CD4-positive, alpha-beta T cell treated with Interleukin-2 at 100 ng/mL for 4 hours (primary cell): ENCODE data around the gene KIAA1549.
A peak's percentile ranks its signal among the peaks of the same experiment; 100 is the strongest.

Experiments used
- DNase-seq: peaks from one replicate; pipeline ENCODE4 v3.0.0-alpha.2; 2020; ENCODE audit warnings: low spot score

Gene KIAA1549

DNA sequence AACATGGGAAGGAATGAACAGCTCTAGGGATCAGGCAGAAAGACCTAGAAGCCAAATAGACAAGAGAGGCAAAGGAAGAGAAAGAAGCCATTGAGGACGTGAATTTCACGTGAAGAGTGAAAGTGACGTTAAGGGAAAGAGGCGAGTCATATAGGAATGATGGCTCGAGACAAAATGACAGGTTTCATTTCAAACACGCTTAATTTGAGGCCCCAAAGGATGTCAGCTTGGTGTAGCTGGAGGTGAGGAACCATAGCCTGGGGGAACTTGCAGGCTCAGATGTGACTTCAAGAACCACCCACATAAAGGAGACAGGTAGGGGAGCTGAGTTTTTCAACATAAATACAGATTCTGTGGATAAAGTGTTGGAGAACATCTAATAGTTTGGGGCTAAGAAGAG lies 98.9 kb downstream of the KIAA1549 start:
- DNase-seq = no peak

DNA sequence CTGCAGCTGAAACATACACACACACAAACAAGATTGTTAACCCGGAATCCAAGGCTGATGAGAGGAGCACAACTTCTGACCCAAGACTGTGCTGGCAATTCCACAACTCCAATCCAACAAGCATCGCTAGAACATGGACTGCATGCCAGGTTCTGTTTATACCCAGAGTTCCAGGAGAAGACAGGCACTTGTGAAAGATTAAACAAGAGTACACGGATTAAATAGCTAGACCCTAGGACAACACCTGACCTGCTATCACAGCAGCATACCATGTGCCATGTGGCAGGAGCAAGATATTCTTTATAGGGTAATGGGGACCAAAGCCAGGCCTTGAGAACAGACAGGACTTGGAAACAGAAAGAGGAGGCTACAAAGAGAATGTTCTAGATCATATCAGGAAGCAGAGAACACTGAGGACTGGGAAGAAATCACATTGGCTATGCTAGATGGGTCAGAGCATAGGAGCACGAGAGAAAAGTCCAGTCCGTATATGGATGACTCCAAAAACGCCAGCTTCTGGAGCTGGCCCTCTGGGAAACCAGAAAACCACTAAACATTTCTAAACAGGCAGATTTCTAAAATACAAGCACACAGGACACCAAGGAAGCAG lies 99.5 kb downstream of the KIAA1549 start:
- no peak for DNase-seq

DNA sequence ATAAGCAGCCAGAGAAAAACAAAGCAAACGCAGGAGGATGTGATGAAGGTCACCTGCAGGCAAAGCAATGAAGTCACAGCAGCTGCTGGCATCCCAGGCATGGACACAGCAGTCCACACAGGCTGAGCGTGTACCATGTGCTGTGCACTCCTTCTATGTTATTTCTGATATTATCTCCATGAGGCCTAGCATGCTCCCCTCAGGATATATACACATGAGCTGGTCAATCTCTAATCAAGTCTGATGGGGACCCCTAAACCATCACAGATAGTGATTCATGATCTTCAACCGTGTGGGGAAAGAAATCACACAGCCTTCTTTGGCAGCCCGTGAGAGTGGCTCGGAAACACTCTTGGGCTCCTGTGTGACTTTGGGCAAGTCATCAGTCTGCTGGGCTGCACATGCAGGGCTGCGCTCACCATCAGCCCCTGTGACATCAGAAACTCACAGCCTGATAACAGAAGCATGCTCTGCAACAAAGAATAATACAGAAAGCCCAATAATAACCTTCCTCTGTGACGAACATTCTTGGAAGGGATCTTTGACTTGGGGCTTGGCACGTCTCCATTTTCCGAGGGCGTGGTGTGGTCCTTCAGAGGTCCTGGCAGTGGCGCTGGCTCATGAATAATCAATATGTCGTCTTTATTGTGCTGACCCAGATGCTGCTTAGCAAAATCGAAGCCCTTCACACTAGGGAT lies 100.2 kb downstream of the KIAA1549 start:
- DNase-seq = no peak

DNA sequence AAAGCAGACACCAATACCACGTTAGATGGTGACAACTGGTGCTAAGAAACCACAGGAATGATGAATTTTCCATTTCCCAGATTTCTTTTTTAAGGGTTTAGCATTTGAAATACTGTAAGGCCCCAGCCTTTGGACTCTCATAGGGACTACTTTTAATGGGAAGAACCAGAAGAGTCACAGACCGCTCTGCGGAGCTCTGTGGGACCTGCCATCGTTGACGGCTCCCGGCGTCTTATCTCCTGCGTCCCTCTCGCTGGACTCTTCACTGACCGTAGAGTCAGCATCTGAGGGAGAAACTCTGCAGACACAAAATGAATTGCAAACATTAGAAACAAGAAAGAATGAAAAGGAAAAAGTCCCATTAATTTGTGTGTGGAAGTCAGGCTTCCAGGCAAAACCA lies 101.8 kb downstream of the KIAA1549 start:
- no peak for DNase-seq

DNA sequence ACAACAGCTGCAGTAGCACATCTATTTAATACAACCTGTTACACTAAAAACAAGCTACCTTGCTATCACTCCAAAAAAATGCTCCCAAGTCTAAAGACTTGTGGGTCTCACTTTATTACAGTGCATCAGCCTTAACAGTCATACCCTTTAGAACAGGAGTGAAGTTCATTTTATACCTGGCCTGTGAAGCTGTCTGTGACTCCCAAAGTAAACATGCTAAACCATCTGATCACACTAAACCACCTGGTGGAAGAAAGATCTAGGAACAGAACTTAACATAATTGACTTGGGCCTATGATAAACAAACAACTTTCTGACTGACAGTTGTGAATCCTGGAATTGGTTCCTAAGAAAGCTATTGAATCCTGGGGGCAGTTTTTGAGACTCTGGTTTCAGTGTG lies 102.3 kb downstream of the KIAA1549 start:
- no peak for DNase-seq

DNA sequence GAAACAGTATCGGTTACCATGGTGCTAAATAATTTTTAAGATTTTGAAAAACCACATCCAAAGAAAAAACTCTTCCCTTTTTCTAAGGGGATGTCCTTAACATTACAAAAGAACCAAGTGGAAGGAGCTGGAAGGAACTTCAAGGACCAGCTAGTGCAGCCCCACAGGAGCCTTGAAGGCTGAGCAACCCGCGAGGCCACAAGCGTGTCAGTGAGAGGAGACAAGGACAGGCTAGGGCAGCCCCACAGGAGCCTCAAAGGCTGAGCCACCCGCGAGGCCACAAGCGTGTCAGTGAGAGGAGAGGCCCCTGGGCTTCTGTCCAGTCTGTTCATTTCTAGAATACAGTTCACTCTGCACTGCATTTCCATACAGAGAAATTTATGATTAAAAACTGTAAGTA lies 103.1 kb downstream of the KIAA1549 start:
- DNase-seq = no peak

DNA sequence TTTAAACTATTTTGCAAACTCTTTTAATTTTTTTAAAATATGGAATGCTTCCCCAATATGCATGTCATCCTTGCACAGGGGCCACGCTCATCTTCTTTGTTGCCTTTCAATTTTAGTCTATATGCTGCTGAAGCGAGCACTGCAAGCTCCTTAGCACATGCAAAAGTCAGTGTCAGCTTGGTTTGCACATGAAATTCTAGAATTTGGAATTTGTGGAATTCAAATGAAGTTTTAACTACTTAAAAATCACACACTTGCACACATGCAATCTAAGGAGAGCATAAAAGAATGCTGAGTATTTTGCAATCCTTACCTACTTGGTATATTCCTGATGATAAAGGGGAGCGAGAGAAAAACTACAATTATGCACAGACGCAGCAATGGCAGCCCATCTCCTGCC lies 104.9 kb downstream of the KIAA1549 start:
- no peak for DNase-seq

DNA sequence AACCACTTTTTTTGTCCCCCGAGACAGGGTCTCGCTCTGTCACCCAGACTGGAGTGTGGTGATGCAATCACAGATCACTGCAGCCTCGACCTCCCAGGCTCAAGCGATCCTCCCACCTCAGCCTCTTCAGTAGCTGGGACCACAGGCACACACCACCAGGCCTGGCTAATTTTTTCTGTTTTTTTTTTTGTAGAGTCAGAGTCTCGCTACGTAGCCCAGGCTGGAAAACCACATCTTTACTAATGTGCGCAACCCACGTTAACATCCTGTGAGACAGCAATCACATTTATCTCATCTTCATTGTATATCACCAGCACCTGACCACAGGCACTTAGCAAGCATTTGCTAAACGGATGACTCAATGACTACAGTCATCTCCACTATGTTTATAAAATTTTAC lies 105.4 kb downstream of the KIAA1549 start:
- DNase-seq = peak; percentile 73

DNA sequence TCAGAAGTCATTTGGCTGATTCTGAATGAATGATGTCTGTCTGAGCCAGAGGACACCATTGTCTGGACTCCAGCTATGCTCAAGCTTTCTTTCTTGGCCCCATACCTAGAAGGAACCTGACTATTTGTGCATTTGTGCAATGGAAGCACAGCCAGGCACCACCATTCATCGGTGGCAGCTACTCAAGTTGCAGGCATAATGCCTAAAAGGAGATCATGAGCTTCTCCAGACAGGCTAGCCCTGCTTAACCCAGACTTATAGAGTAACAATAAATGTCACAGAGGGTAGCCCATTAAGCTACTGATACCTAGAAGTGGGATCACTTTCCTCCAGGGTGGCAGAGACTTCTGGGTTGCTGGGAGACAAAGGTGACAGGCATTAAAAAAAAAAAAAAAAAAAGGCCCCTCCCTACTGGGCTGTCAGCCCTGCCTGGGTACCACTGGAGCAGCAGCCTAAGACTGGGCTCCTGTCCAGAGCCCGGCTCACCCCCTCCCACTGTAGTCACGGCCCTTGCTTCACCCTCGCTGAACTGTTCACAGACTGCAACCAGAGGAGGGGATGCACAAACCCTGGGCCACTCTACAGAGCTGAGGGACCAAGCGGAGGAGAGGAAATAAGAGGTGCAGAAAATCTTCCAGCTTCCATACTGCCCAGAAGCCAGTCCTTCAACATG lies 107.8 kb downstream of the KIAA1549 start:
- DNase-seq = no peak

DNA sequence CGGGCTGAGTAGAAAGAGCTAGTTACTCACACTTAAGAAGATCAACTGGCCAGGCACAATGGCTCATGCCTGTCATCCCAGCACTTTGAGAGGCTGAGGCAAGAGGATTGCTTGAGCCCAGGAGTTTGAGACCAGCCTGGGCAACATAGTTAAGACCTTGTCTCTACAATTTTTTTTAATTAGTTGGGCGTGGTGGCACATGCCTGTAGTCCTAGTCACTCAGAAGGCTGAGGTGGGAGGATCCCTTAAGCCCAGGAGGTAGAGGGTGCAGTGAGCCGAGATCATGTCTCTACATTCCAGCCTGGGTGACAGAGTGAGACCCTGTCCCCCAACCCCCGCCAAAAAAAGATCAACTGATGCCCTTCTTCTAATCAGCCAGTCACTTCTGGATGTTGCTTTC lies 108.6 kb downstream of the KIAA1549 start:
- no peak for DNase-seq

DNA sequence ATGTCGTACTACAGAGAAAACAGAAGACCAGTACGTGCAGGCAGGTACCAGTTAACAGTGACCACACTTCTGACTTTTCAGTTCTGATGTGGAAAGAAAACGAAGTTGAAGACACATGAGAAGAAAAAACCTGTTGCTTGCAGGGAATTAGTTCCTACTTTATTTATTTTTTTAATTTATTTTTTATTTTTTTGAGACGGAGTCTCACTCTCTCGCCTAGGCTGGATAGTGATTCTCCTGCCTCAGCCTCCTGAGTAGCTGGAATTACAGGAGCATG lies 109.4 kb downstream of the KIAA1549 start:
- no peak for DNase-seq

DNA sequence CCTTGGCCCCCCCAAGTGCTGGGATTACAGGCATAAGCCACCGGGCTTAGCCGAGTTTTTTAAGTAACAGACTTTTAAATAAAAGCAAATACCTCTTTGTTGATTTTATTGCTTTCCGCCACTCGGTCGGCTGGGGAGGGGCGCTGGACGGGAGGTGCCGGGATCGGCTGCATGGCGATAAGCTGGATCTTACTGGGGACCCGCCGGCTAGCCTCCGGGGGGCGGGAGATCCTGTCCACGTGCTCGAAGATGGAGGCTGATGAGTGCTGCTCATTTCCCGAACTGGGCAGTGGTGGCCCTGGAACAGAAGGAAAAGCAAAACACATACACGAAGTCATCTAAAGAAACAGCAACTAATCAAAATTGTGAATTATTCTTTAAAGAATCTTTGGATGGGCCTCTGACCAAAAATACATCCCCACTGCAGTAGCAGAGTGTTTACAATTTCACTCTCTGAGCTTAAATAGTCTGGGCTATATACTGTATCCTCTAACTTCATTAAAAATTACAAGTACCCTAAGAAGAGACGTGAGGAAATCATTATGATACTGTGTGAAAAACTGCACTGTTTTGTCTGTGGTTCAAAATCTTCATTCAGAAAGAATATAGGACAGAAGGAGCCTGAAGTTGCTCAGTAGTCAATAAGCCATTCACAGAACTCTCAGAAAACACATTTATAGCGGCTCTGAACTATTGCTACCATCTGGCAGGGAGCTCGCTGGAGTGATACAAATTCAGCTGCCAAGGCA lies 110.0 kb downstream of the KIAA1549 start:
- DNase-seq = no peak

DNA sequence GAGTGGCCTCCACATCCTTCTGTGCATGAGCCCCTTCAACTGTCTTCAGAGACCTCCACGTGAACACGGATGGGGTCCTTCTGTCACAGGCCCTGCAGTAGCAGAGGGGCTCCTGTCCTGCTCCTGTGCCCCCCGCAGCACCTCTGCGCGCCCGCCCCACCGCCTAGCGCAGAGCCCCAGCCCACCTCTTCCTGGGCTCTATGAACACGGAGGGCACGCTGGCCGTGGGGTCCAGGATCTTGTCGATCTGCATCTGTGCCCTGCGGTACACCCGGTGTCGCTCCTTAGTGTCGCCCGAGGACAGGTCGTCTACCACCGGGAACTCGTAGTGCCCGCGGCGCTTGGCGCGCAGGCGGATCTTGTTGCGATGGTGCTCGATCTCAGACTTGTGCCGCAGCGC lies 111.8 kb downstream of the KIAA1549 start:
- no peak for DNase-seq

DNA sequence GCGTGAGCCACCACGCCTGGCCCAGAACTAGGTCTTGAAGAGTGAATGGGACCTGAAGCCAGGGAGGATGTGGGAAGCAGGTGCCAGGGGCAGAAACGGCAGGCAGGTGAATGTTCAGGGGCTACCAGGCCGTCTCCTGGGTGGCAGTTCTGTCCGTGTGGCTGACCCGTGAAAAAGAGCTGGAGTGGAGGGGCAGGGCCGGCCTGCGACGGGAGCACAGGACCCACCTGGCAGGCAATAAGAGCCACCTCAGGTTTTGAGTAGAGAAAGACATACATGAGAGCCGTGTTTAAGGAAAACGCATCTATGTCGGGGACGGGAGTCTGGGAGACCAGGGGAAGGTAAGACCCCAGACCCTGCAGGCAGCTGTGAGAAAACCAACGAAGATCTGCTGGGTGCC lies 112.5 kb downstream of the KIAA1549 start:
- DNase-seq = no peak

DNA sequence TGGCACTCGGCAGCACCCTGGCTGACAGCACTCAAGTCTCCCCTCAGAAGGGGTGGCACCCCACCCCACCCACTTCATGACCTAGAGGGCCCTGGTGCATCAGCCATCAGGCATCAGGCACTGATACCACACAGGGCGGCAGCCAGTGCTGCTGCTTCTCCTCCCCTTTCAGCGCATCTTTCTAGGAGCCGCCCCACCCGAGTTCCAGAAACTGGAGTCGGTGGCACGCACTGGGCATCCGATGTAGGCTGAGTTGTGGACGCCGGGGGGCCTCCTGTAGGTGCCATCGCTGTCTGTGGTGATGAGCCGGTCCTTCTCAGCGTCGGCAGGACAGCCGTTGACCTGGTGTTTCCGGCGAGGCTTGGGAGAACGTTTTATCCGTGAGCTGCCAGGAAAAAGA lies 113.4 kb downstream of the KIAA1549 start:
- no peak for DNase-seq

DNA sequence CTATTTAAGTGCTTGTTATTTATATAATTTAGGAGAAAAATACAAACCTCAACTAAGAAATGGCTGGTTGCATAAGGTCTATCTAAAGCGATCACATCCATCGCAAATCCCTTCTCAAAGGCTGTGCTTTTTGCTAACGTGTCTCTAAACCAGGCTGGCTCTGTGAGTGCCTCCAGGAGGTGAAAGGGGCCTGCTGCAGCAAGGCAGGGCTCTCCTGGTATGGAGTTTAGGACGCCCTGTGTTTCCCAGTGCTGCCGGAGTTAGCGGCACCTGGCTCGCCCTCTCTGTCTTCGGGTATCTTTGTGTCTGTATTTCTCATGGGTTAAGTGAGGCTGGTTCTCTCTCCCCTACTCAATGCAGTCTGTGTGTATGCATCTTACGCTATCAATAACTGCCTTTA lies 114.8 kb downstream of the KIAA1549 start:
- DNase-seq = no peak

DNA sequence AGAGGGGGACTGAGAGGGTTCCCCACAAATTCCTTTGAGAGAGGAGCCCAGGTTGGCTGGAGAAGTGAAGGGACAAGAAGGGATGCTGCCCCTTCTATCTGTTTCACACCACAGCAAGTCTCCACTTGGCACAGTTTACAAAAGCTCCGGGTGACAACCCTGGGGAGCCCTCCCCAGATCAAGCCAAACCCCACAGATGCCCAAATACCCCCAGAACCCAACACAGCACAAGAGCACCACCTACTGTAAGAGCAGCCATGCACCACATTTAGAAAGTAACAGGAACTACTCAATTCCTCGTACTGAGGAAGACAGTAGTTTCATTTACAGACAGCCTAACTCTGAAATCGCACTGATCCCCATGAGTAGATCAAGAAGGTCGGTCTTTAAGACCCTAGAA lies 115.3 kb downstream of the KIAA1549 start:
- peak; percentile 48 for DNase-seq

DNA sequence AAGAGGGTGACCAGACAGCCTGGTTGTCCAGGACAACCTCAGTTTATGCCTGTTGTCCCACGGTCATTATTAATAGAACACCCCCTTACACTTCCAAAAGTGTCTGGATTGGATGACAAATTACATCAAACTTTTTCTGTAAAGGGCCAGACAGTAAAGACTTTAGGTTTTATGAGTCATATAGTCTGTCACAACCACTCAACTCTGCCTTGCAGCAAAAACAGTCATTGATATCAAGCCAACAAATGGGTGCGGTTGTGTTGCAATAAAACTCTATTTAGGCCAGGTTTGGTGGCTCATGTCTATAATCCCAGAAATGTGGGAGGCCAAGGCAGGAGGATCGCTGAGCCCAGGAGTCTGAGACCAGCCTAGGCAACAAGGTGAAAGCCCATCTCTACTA lies 116.5 kb downstream of the KIAA1549 start:
- DNase-seq = peak; percentile 9

DNA sequence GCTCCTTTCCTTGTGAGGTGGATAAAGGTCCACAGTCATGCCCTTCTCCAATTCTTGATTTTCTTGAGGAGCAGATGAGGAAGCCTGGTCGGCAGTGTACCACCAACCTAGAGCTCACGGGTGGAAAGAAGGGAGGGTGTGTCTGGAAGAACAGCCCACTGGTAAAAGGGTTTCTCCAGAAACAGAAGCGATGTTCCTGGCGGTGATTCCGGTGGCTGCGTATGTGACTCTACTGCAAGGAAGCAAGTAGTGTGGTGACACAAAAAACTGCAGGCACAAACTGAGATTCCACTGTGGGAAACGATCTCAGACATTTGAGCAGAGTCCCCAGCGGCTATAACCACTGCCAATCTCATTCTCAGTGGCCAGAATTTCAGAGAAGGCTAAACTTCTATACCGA lies 117.3 kb downstream of the KIAA1549 start:
- no peak for DNase-seq

DNA sequence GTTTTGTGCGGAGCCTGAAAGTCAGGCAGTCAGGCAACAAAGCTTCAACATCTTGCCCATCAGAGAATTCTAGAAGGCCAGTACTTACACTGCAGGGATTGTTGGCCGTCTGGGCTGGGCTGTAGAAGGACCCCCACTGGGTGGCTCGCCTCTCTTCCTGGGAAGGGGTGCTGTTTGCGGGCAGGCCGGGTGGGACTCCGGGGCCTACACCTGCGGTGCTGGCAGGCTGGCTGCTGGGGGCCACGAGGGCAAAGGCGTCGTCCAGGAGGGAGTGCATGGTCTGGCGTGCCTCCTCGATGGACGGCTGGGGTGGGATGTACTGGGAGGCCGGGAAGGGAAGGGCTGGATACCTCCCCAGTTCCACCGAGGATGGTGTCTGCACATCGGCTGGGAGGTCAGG lies 120.1 kb downstream of the KIAA1549 start:
- no peak for DNase-seq

DNA sequence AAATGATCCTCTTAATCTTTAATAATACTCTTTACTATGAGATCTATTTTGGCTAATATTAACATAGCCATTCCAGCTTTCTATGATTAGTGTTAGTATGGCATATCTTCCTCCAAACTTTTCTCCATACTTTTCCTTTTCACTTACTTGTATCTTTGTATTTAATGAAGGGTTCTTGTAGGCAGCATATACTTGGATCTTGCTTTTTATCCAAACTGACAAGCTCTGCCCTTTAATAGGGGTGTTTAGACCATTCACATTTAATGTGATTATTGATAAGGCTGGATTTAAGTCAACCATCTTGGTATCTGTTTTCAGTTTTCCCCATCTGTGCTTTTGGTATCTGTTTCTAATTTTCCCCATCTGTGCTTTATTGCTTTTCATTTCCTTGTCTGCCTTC lies 123.5 kb downstream of the KIAA1549 start:
- no peak for DNase-seq

DNA sequence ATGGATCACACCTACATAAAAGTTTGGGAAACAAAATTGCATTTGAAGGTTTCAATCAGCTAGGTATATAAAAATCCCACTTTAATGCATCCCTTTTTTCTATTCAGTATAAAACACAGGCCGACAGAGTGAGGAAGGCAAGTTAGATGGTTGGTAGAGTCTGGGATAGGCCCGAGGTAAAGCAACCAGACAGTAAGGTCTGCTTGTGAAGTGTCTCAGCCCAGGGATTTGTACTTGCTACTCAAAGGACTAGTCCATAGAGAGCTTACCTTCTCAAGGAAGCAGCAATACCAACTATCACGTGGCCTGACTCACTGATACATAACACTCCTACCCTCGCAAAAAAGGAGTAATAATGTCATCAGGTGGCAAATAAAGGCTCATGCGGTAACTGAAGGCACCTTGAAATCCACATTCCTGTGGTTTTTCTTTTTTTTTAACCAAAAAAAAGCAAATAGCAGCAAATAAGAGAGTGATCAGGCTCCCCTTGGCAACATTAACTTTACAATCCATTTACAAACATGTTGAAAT lies 127.0 kb downstream of the KIAA1549 start:
- DNase-seq = no peak

DNA sequence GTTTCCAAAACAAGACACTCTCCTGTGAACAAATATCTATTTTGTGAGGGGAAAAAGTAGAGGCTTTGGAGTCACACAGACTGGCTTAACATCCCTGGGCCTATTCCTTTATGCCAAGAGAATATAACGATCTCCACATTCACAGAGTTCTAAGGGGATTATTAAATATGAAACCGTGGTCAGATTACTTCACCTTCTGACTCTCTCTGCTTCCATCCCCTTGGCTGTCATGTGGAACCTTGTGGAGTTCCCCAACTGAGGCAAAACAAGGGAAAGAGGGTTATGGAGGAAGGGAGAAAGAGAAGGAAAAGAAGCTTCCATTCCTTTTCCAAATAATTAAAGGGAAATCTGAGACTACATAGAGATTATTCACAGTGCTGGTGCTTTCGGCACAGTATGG lies 127.7 kb downstream of the KIAA1549 start:
- DNase-seq = no peak
